GDM1 (cell line): ENCODE data around the gene SLC25A39.

Source experiments
- DNase-seq: peaks from one replicate; lab custom pipeline; 2025; lab: John Stamatoyannopoulos, UW

SLC25A39 gene

DNA sequence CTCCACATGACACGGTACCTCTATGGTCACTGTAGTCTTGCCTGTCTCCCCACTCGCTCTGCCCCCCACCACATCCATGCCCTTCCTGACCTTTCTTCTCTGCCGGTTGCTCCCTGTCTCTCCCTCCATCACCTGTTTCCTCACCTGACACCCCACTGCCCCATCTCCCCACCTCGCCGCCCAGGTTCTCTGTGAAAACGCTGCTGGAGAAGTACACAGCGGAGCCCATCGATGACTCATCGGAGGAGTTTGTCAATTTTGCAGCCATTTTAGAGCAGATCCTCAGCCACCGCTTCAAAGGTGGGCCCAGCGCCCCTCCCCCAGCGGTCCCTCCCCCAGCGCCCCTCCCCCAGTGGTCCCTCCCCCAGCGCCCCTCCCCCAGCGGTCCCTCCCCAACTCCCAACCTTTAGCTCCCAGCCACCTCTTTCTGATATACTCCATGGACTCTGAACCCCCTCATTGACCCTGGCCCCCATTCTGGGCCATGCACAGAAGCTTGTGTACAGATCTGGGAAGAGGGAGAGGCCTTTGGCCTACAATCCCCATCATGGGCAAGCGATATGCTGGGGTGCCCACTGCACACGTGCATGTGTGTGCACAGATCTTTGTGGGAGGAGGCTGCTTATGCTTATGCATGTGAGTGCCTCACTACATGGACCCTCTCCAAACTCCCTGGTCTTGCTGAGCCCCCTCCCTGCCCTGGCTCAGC lies 12.1 kb downstream of the SLC25A39 start:
- no peak for DNase-seq

DNA sequence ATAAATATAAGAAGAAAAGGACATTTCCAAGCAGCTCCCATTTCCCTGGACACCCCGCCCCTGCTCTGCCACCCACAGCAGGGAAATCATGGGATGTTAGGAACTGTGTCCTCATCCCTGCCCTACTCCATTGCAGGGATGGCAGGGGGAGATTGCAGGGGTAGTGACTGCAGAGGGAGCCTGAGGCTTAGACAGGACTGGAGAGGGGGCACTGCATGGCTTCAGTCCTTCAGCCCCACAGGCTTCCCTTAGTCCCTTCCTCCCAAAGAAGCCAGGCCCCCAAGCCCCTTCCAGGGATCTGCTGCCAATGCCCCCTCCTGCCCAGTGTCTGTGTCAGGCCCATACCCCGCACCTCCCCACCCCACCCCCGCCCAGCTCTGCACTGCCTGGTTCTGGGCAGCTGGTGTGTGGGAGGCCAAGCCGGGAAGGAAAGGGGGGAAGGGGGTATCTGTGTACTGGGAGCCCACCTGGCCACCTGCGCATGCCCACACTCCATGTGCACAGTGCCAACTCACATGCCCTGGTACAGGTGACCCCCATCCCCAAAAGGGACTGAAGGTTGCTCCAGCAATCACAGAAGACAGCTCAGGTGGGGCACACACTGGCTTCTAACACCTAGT lies 13.0 kb downstream of the SLC25A39 start:
- DNase-seq = no peak

DNA sequence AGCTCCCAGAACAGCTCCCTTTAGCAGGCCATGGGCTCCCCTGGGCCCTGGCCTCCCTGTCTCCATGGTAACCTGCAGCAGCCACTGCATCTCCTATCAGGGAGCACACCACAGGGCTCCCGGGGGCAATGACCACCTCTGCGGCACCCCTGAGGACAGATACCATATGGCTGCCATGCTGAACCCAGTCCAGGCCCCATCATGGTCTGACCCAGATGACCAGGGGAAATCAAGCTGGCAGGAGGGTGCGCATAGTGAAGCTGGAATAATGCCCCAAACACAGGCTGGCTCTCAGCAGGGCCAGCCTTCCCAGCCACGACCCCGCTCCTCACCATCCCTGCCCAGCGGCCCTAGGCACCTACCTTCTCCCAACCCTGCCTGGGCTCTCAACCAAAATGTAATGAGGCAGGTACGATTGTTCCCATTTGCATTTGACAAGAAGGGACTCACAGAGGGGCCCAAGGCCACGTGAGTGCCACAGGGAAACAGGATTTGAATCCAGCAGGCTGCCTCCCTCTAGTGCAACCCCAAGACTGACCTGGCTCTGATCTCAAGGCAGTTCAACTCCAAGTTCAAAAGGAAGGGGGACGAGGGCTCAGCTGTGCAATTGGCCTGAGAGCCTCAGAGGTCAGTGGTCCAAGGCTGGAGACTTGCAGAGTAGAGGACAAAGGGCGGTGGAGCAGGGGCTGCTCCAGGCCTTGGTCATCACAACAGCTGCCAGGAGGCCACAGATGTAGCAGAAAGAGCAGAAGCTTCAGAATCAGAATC lies 13.8 kb downstream of the SLC25A39 start:
- DNase-seq = no peak

DNA sequence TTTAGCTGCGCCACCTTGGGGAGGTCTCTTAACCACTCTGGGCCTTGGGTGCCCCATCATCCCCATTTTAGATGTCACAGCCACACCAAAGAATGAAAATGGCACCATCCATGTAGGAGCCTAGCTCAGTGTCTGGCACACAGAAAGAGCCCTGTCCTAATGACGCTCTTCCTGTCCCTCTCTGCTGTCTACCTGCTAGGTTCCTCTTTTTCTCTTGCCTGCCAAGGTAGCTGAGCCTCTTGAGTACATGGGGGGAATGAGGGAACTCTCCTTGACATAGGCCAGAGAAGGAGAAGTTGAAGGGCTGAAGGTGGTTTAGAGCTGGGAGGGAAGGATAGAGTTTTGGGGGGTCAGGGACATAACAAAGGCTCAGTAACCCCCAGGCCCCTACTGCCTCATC lies 14.4 kb downstream of the SLC25A39 start:
- DNase-seq = no peak

DNA sequence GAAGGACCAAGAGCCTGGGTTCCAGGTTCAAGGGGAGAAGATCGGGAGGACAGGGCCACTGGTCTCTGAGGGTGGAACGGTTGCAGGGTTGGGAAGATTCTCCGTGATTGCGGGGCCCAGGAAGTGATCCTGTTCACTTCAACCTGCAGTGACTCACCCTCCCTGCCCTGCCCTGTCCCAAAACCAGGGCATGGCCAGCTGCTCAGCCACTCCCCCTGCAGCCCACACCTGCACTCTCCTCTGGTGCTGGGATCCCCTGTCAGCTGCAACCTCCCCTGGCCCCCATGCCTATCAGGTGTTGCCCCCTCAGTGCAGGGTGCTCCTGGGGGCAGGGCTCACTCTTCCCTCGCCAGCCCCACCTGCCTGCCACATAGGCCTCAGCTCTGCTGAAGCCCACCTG lies 15.2 kb downstream of the SLC25A39 start:
- no peak for DNase-seq

DNA sequence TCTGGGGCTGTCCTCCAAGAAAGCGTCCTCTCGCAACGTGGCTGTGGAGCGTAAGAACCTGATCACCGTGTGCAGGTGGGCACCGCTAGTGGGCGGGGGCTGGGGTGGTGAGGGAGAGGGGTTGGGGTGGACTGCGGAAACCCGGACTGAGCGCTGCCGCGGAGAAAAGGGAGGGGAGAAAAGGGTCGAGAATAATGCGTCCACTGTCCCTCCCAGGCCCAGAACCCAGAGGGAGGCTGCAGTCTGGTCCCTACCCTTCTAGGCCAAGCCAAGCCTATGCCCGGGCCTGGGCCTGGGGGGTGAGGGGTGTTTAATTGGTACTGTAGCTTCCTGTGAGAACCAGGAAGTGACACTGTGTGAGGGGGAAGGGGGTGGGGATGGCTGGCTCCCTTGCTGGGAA lies 15.8 kb downstream of the SLC25A39 start:
- no peak for DNase-seq

DNA sequence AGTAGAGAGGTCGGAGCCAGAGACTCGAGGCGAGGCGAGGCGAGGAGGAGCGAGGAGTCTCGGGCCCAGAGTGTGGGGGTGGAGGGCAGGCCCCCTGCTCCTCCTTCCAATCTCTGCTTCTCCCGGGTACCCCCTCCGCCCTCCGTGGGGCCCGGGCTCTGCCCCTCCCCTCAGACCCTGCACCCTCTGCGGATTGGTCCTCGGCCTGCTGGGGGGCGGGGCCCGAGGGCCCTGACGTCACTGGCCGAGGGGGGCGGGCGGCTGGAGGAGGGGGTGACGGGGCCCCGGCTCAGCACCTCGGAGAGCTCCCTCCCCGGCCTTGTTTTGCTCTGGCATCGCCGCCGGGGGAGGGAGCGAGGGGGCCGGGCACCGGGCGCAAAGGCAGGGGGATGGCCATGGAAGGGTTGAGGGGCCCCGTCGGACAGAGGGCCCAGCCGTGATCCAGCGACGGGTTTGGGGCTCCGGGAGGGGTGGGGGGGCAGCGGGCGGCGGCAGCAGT lies 16.3 kb downstream of the SLC25A39 start, which contains the start of gene RUNDC3A:
Gene RUNDC3A, plus strand, starts transcription at position 282 of the 499 bp plus-strand sequence. CDS start 232 bp downstream, outside the sequence.
- DNase-seq = peak; percentile 80

DNA sequence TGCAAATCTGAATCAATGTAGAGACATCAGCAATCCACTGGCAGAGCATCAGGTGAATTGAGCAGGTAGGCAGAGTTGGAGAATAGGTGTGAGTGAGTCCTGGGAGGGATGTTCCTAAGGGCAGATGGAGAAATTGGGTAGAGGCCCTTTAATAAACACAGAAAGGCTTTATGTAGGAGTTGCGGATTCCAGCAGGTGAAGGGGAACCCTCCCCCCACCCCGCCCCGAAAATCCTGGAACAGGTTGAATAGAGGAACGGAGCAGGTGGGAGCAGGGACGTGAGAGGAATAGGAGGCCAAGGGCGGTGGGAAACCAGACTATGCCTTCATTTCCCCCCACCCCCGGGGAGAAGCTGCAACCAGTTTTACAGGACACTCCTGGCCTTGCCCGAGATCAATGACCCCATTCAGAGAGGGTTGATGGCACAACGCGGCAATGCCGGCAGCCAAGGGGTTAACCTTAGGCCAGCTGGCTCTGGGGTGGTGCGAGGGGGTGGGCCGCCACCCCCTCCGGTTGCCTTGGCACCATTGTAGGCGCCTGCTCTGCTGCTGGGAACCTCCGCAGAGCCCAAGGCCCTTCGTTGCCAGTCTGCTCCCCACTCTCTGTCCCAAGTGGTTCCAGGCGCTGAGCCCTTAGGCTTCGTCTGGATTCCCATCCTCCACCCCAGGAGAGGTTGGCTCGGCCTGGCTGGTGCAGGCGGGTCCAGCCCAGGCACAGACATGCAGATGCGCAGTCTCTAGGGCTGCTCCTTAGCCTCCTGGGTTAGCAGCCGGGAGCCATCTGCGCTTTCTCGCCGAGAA lies 17.0 kb downstream of the SLC25A39 start:
- no peak for DNase-seq

DNA sequence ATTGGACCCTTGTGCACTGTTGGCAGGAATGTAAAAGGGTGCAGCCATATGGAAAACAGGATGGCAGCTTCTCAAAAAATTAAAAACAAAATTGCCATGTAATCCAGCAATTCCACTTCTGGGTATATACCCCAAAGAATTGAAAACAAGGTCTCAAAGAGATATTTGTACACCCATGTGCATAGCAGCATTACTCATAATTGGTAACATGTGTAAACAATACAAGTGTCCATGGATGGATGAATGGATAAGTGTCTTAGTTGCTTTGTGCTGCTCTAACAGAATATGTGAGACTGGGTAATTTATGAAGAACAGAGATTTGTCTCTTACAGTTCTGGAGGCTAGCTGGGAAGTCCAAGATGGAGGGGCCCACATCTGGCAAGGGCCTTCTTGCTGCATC lies 20.0 kb downstream of the SLC25A39 start:
- no peak for DNase-seq

DNA sequence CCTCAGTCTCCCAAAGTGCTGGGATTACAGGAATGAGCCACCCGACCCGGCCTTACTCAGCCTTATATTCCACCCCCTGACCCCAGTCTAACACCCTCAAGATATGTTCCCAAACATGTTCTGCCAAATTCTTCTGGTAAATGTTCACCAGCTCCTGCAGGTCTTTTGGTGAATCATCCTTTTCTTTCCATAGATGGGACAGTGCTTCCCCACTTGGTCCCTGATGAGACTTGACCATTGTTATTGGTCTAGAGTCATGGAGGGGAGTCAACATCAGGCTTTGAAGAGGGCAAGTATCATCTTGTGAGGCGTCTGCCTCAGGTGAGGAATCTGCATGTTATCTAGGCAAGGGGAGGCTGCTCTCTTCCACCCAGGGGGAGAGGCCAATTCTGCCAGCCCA lies 26.6 kb downstream of the SLC25A39 start:
- no peak for DNase-seq

DNA sequence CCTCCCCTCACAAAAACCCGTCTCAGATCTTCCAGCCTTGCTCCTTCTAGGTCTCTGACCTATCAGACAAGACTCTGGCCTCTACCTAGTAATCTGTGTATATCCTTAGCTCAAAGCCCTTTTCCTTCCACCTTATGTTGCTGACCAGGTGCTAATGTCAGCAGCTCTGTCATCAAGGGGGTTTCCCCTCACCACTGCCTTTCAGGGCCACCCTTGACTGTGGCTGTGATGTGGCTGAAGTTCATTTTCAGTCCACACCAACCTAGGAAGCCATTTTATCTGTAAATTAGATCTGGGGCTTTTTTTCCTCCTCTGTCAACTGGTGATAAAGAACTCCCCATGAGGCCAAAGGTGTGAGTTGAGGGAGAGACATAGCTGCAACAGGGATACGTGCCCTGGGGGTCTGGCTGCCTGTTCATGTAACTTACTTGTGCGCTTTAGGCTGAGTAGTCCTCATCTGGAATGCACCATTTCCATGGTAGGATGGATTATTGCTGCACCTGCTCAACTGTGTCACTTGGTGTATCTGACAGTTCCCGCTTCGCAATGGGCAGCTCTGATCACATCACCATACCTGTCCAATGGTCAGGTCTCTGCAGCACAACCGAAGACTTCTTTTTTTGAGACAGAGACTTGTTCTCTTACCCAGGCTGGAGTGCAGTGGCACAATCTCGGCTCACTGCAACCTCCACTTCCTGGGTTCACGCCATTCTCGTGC lies 31.0 kb downstream of the SLC25A39 start:
- DNase-seq = no peak

DNA sequence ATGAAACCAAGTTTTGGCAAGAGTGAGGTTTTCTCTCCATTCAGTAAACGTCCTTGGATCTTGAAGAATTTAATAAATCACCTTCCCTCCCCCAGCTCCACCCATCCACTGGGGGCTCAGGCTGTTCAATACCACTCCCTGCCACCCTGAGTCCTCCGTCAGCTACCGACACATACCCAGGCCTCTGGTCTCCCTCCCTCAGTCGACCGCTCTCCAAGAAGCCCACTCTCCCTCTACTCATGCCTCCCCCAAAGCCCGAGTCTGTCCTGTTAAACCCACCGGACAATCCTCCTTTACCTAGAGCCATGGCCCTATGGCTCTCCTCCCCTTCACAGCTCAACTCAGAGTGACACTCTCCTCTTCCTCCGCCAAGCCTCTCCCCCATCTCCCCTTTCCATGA lies 37.0 kb downstream of the SLC25A39 start:
- DNase-seq = no peak

DNA sequence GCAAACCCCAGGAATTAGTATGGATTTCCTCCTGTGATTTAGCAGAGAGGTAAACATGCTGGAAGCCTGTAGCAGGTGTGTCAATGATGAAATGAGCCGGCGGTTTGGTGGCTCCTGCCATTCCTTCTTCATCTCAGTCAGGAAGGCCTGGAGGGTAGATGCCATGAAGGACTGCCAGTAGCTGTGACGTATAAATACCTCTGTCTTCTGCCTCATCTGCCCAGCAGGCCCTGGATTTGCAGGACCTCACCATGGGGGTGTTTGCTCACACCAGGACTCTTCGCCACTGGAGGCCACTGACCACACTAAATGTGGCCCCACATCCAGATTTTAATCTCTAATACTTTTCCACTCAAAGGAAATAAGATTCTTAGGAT lies 40.6 kb downstream of the SLC25A39 start:
- no peak for DNase-seq

DNA sequence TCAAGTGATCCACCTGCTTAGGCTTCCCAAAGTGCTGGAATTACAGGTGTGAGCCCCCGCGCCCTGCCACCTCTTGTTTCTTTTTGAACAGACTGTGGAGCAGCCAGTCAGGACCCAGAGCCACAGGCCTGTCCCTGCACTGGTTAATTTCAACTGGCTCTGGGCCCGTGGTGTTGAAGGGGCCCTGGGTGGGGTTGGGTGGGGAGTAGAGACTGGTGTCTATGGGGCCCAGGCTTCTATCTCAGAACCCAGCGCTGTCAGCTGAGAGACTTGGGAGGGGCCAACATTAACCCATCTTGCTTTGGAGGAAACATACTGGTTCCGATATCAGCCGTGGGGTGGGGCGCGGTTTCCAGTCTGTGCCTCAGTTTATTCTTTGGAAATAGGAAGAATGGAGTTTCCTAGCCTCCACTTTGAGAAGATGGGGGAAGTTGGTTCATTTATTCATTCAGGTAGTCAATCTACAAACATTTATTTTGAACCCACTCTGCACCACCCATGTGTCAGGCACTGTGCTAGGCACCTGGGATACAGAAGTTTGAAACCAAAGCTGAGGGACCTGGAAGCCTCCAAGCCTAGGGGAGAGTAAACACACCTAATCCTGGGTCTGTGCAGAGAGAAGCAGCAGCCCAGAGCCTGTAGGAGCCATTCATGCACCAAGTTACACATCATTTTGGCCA lies 41.1 kb downstream of the SLC25A39 start:
- no peak for DNase-seq

DNA sequence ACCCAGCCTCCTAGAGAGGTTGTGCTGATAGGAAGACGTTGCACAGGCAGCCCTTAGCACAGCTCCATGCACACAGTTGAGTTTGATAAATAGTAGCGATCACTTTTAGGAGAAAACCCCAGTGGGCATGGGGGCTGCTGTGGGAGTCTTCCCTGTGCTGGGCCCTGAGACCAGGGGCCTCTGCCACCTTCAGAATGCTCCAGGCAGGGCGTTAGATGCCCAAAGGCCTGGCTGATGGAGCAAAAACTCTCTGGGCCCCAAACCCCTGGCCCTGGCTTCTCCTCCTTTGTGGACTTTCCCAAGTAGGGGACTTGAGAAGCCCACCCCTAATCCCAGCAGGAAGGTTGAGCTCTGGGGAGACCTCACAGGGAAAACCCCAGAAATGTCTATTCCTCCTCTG lies 42.4 kb downstream of the SLC25A39 start:
- no peak for DNase-seq

DNA sequence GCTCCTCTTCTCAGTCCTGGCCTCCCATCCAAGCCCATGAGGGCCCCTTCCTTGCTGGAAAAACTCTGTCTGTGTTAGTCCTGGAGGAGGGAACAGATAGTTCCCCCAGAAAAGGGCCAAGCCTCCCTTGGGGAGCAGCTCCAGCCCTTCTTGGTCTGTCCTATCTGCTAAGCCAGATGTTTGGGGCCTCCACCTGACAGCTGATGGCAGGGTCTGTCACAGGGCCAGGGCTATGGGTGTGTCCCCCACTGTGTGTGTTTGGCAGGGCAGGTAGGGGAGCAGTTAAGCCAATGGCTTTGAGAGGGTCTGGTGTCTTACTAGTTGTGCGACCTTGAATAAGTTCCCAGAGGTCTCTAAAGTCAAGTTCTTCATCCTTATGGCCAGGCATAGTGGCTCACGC lies 43.1 kb downstream of the SLC25A39 start:
- DNase-seq = no peak

DNA sequence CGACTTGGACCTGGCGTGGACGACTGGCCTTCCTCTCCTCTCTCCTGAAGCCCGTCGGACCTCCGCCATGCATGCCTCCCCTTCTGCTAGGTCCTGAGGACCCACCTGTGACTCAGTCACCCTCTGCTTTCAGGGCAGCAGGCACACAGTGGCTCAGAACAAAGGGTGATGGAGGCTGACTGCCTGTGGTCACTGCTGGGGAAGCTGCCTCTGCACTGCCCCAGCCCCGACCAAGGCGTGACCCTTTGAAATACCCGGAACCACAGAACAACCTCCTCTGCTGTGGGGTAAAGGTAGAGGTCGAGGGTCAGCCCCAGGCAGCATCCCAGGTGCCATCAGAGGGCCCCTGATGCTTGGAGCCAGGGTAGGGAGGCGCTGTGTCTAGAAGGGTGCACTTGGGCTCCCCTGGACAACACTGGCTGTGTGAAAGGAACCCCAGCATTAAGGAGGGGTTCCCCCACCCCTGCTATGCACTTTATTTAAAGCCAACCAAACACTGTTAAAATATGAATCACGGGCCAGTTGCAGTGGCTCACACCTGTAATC lies 44.2 kb downstream of the SLC25A39 start:
- DNase-seq = no peak

DNA sequence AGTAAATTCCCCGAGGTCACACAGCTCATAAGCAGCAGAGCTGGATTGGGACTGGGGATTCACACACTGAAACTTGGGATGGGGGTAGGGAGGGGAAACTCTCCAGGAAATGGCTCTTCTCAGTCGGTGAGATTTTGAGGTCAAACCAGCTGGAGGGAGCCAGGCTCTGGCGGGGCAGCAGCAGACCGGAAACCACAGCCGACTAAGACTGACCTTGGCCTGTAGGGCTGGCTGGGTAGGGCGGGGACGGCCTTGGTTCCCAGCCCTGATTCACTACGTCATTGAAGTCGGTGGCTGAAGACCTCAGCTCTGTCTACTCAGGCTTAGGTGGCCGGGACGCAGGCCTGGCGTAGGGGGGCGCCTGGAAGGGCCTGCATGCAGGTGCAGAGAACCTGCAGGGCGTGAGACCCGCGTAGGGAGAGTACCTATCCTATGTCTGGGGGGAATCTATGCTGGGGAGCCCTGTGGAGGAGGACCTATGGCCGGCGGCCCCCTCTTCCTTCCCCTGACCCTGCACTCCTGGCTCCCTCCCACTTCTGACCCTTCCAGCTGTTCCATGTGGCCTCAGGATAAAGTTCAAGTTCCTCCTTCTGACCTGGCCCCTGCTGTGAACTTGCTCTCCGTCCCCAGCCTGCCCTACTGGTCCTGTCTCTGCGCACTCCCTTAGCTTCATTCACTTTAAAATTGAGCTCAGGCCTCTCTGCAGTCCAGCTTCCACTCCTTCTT lies 44.8 kb downstream of the SLC25A39 start:
- no peak for DNase-seq

DNA sequence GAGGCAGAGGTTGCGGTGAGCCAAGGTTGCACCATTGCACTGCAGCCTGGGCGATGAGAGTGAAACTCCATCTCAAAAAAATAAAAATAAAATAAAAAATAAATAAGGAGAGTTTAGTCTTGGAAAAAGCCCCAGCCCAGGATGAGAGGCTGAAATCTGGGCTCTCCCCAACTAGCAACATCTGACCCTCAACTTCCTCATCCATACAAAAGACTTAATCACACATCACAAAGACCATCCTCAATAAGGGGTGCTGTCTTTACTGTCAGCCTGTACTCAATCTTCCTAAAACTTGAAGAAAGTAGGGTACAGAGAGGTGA lies 45.3 kb downstream of the SLC25A39 start:
- no peak for DNase-seq

DNA sequence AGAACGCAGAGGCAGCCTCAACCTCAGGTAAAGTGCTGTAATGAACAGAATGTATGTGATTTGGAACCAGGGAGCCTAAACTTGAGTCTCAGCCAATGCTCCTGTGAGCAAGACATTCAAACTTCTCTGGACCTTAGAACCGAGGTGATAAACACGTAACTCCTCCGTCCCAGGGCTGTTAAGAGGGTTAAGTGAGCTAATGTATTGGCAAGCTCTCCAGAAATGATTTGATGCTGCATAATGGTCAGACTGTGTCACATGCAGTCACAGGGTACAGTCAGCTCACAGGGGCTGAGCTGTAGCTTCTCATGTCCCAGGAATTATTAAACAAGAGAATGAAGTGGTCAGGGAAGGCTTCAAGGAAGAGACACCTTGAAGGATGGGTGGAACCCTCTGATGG lies 46.6 kb downstream of the SLC25A39 start:
- no peak for DNase-seq
